ENCODE measurements around the gene GCKR. TPM values are rescaled to one million over a fixed set of nuclear protein-coding genes. Genes with fewer than 3 reads are reported as not detected.

GCKR gene
- polyA plus RNA-seq, 1 of the 3 experiments (the other 2 are of a cell fraction), result 0.18 TPM

DNA sequence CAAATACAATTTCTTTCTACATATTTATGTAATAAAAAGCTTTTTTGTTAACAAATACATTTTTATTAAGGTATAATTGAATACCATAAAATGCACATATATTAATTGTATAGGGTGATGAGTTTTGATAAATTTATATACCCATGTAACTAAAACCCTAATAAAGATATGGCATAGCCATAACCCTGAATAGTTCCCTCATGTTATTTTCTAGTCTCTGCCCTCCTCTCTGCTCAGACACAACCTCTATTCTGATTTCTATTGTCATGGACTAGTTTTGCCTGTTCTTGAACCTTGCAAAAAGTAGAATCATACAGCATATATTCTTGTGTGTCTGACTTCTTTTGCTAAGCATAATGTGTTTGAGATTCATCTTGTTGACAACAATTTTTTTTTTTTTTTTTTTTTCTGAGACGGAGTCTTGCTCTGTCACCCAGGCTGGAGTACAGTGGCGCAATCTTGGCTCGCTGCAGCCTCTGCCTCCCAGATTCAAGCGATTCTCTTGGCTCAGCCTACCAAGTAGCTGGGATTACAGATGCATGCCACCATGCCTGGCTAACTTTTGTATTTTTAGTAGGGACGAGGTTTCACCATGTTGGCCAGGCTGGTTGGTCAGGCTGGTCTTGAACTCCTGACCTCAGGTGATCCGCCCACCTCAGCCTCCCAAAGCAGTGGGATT is 47.6 kb downstream of the GCKR start:
- CTCF ChIA-PET, result interaction anchor here (1.1 to 1.7 kb wide), 3 partner anchors 10 to 34 kb away, joined by 3 to 5 read pairs (median 3); no protein-coding TSS in a partner anchor
- POLR2A ChIA-PET, result no interaction called here

DNA sequence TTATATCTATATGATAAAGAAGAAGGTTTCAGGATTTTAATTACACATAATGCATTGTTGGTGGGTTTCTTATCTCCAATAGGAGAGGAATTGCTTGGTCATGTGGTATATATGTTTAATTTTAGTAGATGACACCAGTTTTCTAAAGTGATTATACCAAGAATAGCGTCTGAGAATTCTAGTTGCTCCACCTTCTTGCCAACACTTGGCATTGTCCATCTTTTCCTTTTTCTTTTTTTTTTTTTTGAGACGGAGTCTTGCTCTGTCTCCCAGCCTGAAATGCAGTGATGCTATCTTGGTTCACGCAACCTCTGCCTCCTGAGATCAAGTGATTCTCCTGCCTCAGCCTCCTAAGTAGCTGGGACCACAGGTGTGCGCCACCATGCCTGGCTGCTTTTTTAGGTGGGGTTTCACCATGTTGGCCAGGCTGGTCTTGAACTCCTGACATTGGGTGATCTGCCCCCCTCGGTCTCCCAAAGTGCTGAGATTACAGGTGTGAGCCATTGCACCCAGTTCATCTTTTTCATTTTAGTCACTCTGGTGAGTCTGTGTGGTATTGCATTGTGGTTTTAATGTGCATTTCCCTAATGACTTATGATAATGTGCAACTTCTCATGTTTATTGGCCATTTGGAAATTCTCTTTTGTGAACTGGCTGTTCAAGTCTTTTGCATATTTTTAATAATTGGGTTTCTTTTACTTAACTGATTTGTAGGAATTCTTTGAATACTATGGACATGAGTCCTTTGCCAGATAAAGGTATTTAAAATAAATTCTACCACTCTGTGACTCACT is 48.9 kb downstream of the GCKR start:
- H3K27me3 ChIP-seq (ENCODE audit: insufficient read depth), result no peaks in the 10 kb centered on the region
- WGBS (ENCODE audit: low lambda C conversion rate), result 73% methylated on average over 5 of the region's 5 CpGs
- H3K27ac ChIP-seq (ENCODE audit: low read depth in 2 of 2, low read length in 1 of 2), result no peak overlapping the region
- no peaks in the 10 kb centered on the region for H3K9me3 ChIP-seq
- no peak overlapping the region for H3K9ac ChIP-seq
- no peak overlapping the region for H3K4me3 ChIP-seq (ENCODE audit: low read depth in 2 of 2, low read length in 1 of 2)
- H2AFZ ChIP-seq (ENCODE audit: low read depth), result no peak overlapping the region
- H3K79me2 ChIP-seq (ENCODE audit: insufficient read depth), result no peaks in the 10 kb centered on the region
- POLR2A ChIA-PET, result interaction anchor here (0.6 kb wide), 1 partner anchor 110 kb away, joined by 4 read pairs; no protein-coding TSS in a partner anchor
- no peaks in the 10 kb centered on the region for H3K36me3 ChIP-seq (replicated peaks in 1 of 2; ENCODE audit: control insufficient read depth in 1 of 2, insufficient read depth in 2 of 2, low read length in 1 of 2)
- H4K20me1 ChIP-seq (ENCODE audit: insufficient read depth), result no peaks in the 10 kb centered on the region
- TF ChIP-seq, protein P1, sequence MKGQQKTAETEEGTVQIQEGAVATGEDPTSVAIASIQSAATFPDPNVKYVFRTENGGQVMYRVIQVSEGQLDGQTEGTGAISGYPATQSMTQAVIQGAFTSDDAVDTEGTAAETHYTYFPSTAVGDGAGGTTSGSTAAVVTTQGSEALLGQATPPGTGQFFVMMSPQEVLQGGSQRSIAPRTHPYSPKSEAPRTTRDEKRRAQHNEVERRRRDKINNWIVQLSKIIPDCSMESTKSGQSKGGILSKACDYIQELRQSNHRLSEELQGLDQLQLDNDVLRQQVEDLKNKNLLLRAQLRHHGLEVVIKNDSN (IDR thresholded peaks at IDR 0.05; ENCODE audit: borderline replicate concordance, low read depth), result no peak
- TF ChIP-seq RAD21 (IDR thresholded peaks at IDR 0.05; ENCODE audit: low read length) (no peak), POLR2AphosphoS5 (IDR thresholded peaks at IDR 0.05; ENCODE audit: low read depth, low read length) (no peak), CHD2 (IDR thresholded peaks at IDR 0.05; ENCODE audit: low read length, partially characterized antibody) (no peak)
- TF ChIP-seq, protein P2, sequence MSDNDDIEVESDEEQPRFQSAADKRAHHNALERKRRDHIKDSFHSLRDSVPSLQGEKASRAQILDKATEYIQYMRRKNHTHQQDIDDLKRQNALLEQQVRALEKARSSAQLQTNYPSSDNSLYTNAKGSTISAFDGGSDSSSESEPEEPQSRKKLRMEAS (IDR thresholded peaks at IDR 0.05; ENCODE audit: low read depth), result no peak
- TF ChIP-seq, protein P3, sequence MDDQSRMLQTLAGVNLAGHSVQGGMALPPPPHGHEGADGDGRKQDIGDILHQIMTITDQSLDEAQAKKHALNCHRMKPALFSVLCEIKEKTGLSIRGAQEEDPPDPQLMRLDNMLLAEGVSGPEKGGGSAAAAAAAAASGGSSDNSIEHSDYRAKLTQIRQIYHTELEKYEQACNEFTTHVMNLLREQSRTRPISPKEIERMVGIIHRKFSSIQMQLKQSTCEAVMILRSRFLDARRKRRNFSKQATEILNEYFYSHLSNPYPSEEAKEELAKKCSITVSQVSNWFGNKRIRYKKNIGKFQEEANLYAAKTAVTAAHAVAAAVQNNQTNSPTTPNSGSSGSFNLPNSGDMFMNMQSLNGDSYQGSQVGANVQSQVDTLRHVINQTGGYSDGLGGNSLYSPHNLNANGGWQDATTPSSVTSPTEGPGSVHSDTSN (IDR thresholded peaks at IDR 0.05), result no peak
- TF ChIP-seq, protein P4, sequence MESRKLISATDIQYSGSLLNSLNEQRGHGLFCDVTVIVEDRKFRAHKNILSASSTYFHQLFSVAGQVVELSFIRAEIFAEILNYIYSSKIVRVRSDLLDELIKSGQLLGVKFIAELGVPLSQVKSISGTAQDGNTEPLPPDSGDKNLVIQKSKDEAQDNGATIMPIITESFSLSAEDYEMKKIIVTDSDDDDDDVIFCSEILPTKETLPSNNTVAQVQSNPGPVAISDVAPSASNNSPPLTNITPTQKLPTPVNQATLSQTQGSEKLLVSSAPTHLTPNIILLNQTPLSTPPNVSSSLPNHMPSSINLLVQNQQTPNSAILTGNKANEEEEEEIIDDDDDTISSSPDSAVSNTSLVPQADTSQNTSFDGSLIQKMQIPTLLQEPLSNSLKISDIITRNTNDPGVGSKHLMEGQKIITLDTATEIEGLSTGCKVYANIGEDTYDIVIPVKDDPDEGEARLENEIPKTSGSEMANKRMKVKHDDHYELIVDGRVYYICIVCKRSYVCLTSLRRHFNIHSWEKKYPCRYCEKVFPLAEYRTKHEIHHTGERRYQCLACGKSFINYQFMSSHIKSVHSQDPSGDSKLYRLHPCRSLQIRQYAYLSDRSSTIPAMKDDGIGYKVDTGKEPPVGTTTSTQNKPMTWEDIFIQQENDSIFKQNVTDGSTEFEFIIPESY (IDR thresholded peaks at IDR 0.05; ENCODE audit: borderline replicate concordance, low read depth), result no peak
- peaks cover 5% of the 10 kb centered on the region for H3F3A ChIP-seq (replicated peaks; ENCODE audit: insufficient read depth)
- DNase-seq, result no peak
- CTCF ChIA-PET, result interaction anchor here (0.9 kb wide), 1 partner anchor 31 kb away, joined by 3 read pairs; no protein-coding TSS in a partner anchor
- no peaks in the 10 kb centered on the region for H3K4me1 ChIP-seq (ENCODE audit: control insufficient read depth in 1 of 2, insufficient read depth in 2 of 2, low read depth in 1 of 2, low read length in 1 of 2)
- H3K9me2 ChIP-seq, result no peaks in the 10 kb centered on the region
- H3K4me2 ChIP-seq, result no peak overlapping the region

More for the DNA sequence above, 47.6 kb downstream of the GCKR start:
- Histone ChIP-seq H3K9me3 (no peaks in the 10 kb centered on the region), H3F3A (replicated peaks; ENCODE audit: insufficient read depth) (peaks cover 5% of the 10 kb centered on the region), H3K36me3 (replicated peaks in 1 of 2; ENCODE audit: control insufficient read depth in 1 of 2, insufficient read depth in 2 of 2, low read length in 1 of 2) (no peaks in the 10 kb centered on the region), H4K20me1 (ENCODE audit: insufficient read depth) (no peaks in the 10 kb centered on the region), H3K9ac (no peak overlapping the region), H3K4me3 (ENCODE audit: low read depth in 2 of 2, low read length in 1 of 2) (no peak overlapping the region), H2AFZ (ENCODE audit: low read depth) (no peak overlapping the region), H3K27me3 (ENCODE audit: insufficient read depth) (no peaks in the 10 kb centered on the region), H3K27ac (ENCODE audit: low read depth in 2 of 2, low read length in 1 of 2) (no peak overlapping the region), H3K4me1 (ENCODE audit: control insufficient read depth in 1 of 2, insufficient read depth in 2 of 2, low read depth in 1 of 2, low read length in 1 of 2) (no peaks in the 10 kb centered on the region), H3K4me2 (no peak overlapping the region), H3K9me2 (no peaks in the 10 kb centered on the region), H3K79me2 (ENCODE audit: insufficient read depth) (no peaks in the 10 kb centered on the region)
- no peak for DNase-seq
- TF ChIP-seq RCOR1 (IDR thresholded peaks at IDR 0.05; ENCODE audit: low read length), result no peak
- TF ChIP-seq EP300 (IDR thresholded peaks at IDR 0.05; ENCODE audit: borderline replicate concordance in 1 of 2, low read depth in 1 of 2, low read length in 1 of 2), result no peak
- TF ChIP-seq, protein P5, sequence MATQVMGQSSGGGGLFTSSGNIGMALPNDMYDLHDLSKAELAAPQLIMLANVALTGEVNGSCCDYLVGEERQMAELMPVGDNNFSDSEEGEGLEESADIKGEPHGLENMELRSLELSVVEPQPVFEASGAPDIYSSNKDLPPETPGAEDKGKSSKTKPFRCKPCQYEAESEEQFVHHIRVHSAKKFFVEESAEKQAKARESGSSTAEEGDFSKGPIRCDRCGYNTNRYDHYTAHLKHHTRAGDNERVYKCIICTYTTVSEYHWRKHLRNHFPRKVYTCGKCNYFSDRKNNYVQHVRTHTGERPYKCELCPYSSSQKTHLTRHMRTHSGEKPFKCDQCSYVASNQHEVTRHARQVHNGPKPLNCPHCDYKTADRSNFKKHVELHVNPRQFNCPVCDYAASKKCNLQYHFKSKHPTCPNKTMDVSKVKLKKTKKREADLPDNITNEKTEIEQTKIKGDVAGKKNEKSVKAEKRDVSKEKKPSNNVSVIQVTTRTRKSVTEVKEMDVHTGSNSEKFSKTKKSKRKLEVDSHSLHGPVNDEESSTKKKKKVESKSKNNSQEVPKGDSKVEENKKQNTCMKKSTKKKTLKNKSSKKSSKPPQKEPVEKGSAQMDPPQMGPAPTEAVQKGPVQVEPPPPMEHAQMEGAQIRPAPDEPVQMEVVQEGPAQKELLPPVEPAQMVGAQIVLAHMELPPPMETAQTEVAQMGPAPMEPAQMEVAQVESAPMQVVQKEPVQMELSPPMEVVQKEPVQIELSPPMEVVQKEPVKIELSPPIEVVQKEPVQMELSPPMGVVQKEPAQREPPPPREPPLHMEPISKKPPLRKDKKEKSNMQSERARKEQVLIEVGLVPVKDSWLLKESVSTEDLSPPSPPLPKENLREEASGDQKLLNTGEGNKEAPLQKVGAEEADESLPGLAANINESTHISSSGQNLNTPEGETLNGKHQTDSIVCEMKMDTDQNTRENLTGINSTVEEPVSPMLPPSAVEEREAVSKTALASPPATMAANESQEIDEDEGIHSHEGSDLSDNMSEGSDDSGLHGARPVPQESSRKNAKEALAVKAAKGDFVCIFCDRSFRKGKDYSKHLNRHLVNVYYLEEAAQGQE (IDR thresholded peaks at IDR 0.05; ENCODE audit: low read depth, low read length), result no peak
- no peak for TF ChIP-seq JUND (IDR thresholded peaks at IDR 0.05)
- TF ChIP-seq ELF1 (IDR thresholded peaks at IDR 0.05), result no peak
- TF ChIP-seq CHD2 (IDR thresholded peaks at IDR 0.05; ENCODE audit: low read length, partially characterized antibody), result no peak
- TF ChIP-seq FOXJ3 (CRISPR knock-in tag; IDR thresholded peaks at IDR 0.05), result no peak
- no peak for TF ChIP-seq GABPA (IDR thresholded peaks at IDR 0.05; ENCODE audit: low read depth)
- TF ChIP-seq, protein P2 (IDR thresholded peaks at IDR 0.05; ENCODE audit: low read depth), result no peak
- TF ChIP-seq RAD21 (IDR thresholded peaks at IDR 0.05; ENCODE audit: low read length), result no peak
- TF ChIP-seq TCF12 (IDR thresholded peaks at IDR 0.05), result no peak
- TF ChIP-seq NFIC (IDR thresholded peaks at IDR 0.05; ENCODE audit: borderline replicate concordance), result no peak
- TF ChIP-seq RFX5 (IDR thresholded peaks at IDR 0.05; ENCODE audit: low read length), result no peak
- 84% methylated on average over 6 of the region's 6 CpGs for WGBS (ENCODE audit: low lambda C conversion rate)
